H1 (cell line): Measurements from ENCODE around the gene OBSCN. TPM values are rescaled to one million over a fixed set of nuclear protein-coding genes. Genes with fewer than 3 reads are reported as not detected.

Experiments used
- CTCF ChIA-PET: fragments of 300-600 bp; sonication (Branson Sonifier 250); formaldehyde crosslinking; loops from one replicate; lab custom pipeline; 2021; ENCODE audit not compliant: partially characterized antibody; lab: Charles Lee
- POLR2A ChIA-PET: fragments of 300-600 bp; sonication (Branson Sonifier 250); formaldehyde crosslinking; loops from one replicate; lab custom pipeline; 2021; ENCODE audit warnings: inconsistent platforms; ENCODE audit not compliant: partially characterized antibody; lab: Charles Lee
- DNase-seq, 2 experiments: peaks; one replicate each; pipeline versions ENCODE4 v3.0.0 to v3.0.0-alpha.2; 2010 to 2022; ENCODE audit warnings: low spot score in 2 of 2, low read depth in 1 of 2, mixed read lengths in 1 of 2
- FAIRE-seq: peaks from 2 replicates; lab custom pipeline; 2011; peaks lifted over from hg19 to GRCh38; lab: Jason Lieb, UNC
- H2AFZ ChIP-seq: 2 replicates; pipeline ENCODE4 v1.8.1; 2012; ENCODE audit warnings: low read length, inconsistent platforms
- H2AK5ac ChIP-seq: 2 replicates; pipeline ENCODE4 v1.6.1; 2013; ENCODE audit warnings: low read depth, low read length
- H2BK120ac ChIP-seq: replicated peaks from 2 replicates; pipeline ENCODE3; 2013; ENCODE audit warnings: low read depth, low read length, inconsistent platforms
- H2BK12ac ChIP-seq: 2 replicates; pipeline ENCODE4 v1.6.1; 2013; ENCODE audit warnings: low read depth, low read length
- H2BK15ac ChIP-seq: 2 replicates; pipeline ENCODE4 v1.6.1; 2013; ENCODE audit warnings: low read length
- H2BK20ac ChIP-seq: 2 replicates; pipeline ENCODE4 v1.6.1; 2013; ENCODE audit warnings: low read length
- H2BK5ac ChIP-seq: 2 replicates; pipeline ENCODE4 v1.6.1; 2013; ENCODE audit warnings: low read depth, low read length
- H3K14ac ChIP-seq: 2 replicates; pipeline ENCODE4 v1.6.1; 2013; ENCODE audit warnings: inconsistent platforms; ENCODE audit not compliant: insufficient read length
- H3K18ac ChIP-seq: 2 replicates; pipeline ENCODE4 v1.6.1; 2013; ENCODE audit warnings: low read length; ENCODE audit errors: extremely low read depth
- H3K23ac ChIP-seq: 2 replicates; pipeline ENCODE4 v1.6.1; 2013; ENCODE audit warnings: inconsistent platforms; ENCODE audit not compliant: insufficient read length
- H3K23me2 ChIP-seq: 2 replicates; pipeline ENCODE4 v1.6.1; 2013; ENCODE audit warnings: low read depth, low read length
- H3K27ac ChIP-seq: 2 replicates; pipeline ENCODE4 v1.6.1; 2011; ENCODE audit warnings: low read depth, low read length, inconsistent platforms
- H3K27me3 ChIP-seq, 4 experiments: replicated peaks in 1 of 4; 1 replicate in 1 of 4; 2 replicates in 3 of 4; pipeline versions ENCODE4 v1.6.1 to v1.8.1; 2011 to 2013; ENCODE audit warnings: low read length in 3 of 4, mild to moderate bottlenecking in 3 of 4, inconsistent platforms in 2 of 4, mixed read lengths in 2 of 4, moderate library complexity in 1 of 4; ENCODE audit not compliant: control insufficient read depth in 3 of 4, insufficient read depth in 3 of 4; ENCODE audit errors: extremely low read depth in 1 of 4
- H3K36me3 ChIP-seq, 4 experiments: 2 replicates each; pipeline versions ENCODE4 v1.6.1 to v1.8.1; 2011 to 2013; ENCODE audit warnings: mild to moderate bottlenecking in 4 of 4, low read length in 3 of 4, moderate library complexity in 2 of 4, control low read depth in 1 of 4, inconsistent platforms in 1 of 4; ENCODE audit not compliant: insufficient read depth in 4 of 4, control insufficient read depth in 2 of 4
- H3K4ac ChIP-seq: replicated peaks from 2 replicates; pipeline ENCODE3; 2013; ENCODE audit warnings: low read length, low read depth, mixed read lengths, inconsistent platforms; ENCODE audit not compliant: insufficient read length
- H3K4me1 ChIP-seq, 4 experiments: replicated peaks in 1 of 4; 1 replicate in 1 of 4; 2 replicates in 3 of 4; pipeline versions ENCODE4 v1.6.1 to v1.8.1; 2011 to 2013; ENCODE audit warnings: low read length in 3 of 4, inconsistent platforms in 2 of 4, mixed read lengths in 1 of 4; ENCODE audit not compliant: insufficient read depth in 4 of 4, control insufficient read depth in 3 of 4
- H3K4me2 ChIP-seq, 2 experiments: 2 replicates each; pipeline versions ENCODE4 v1.6.1 to v1.8.1; 2011 to 2013; ENCODE audit warnings: low read depth in 2 of 2, low read length in 2 of 2, control low read depth in 1 of 2, inconsistent platforms in 1 of 2, mild to moderate bottlenecking in 1 of 2; ENCODE audit not compliant: insufficient read depth in 1 of 2
- H3K4me3 ChIP-seq, 4 experiments: fragments of 200-600, 300-600 bp in 1 of 4; sonication (generic), shearing (Covaris generic), sonication (Bioruptor Twin) in 1 of 4; 2 replicates each; pipeline versions ENCODE4 v1.5.1 to v1.8.1; 2011 to 2016; ENCODE audit warnings: low read length in 4 of 4, low read depth in 3 of 4, control low read depth in 2 of 4, inconsistent platforms in 2 of 4, mild to moderate bottlenecking in 2 of 4, mixed read lengths in 1 of 4, moderate library complexity in 1 of 4; ENCODE audit not compliant: insufficient read depth in 2 of 4; ENCODE audit errors: extremely low read depth in 1 of 4
- H3K56ac ChIP-seq: replicated peaks from 2 replicates; pipeline ENCODE3; 2013; ENCODE audit warnings: low read depth, mild to moderate bottlenecking, mixed read lengths, low read length, inconsistent platforms; ENCODE audit not compliant: insufficient read length
- H3K79me1 ChIP-seq: 2 replicates; pipeline ENCODE4 v1.6.1; 2013; ENCODE audit warnings: low read depth, low read length, control low read depth
- H3K79me2 ChIP-seq, 2 experiments: 2 replicates each; pipeline versions ENCODE4 v1.6.1 to v1.8.1; 2012 to 2013; ENCODE audit warnings: low read length in 2 of 2, mild to moderate bottlenecking in 2 of 2, inconsistent platforms in 1 of 2; ENCODE audit not compliant: insufficient read depth in 2 of 2, control insufficient read depth in 1 of 2
- H3K9ac ChIP-seq, 4 experiments: replicated peaks in 1 of 4; 1 replicate in 1 of 4; 2 replicates in 3 of 4; pipeline versions ENCODE4 v1.6.1 to v1.8.1; 2011 to 2013; ENCODE audit warnings: low read depth in 3 of 4, low read length in 3 of 4, control low read depth in 2 of 4, mild to moderate bottlenecking in 2 of 4, moderate library complexity in 2 of 4, inconsistent platforms in 1 of 4; ENCODE audit errors: extremely low read depth in 1 of 4
- H3K9me3 ChIP-seq, 2 experiments: 2 replicates each; pipeline versions ENCODE4 v1.6.1 to v1.8.1; 2012 to 2013; ENCODE audit warnings: mild to moderate bottlenecking in 2 of 2, moderate library complexity in 2 of 2, control low read depth in 1 of 2, inconsistent platforms in 1 of 2, low read depth in 1 of 2, low read length in 1 of 2, mixed read lengths in 1 of 2; ENCODE audit not compliant: insufficient read depth in 2 of 2
- H4K20me1 ChIP-seq, 2 experiments: replicated peaks in 1 of 2; 2 replicates each; pipeline versions ENCODE3 to v1.8.1; 2011 to 2013; ENCODE audit warnings: inconsistent platforms in 2 of 2, low read length in 2 of 2, mild to moderate bottlenecking in 1 of 2; ENCODE audit not compliant: insufficient read depth in 2 of 2, control insufficient read depth in 1 of 2
- H4K5ac ChIP-seq: 2 replicates; pipeline ENCODE4 v1.6.1; 2013; ENCODE audit warnings: low read length, low read depth, mixed read lengths, inconsistent platforms; ENCODE audit not compliant: insufficient read length
- H4K8ac ChIP-seq: 2 replicates; pipeline ENCODE4 v1.8.0; 2013; ENCODE audit warnings: mild to moderate bottlenecking, moderate library complexity, low read length, inconsistent platforms; ENCODE audit not compliant: insufficient read depth; ENCODE audit errors: extremely low read depth
- H4K91ac ChIP-seq: replicated peaks from 2 replicates; pipeline ENCODE3; 2013; ENCODE audit warnings: low read length, mixed read lengths, inconsistent platforms; ENCODE audit not compliant: insufficient read length
- CHD1 ChIP-seq: IDR thresholded peaks from 2 replicates; pipeline ENCODE4 v1.6.1; 2012; ENCODE audit warnings: low read depth, low read length, improper control_type of control experiment
- EZH2 ChIP-seq: fragments of 200-600 bp; sonication (generic); IDR thresholded peaks from 2 replicates; pipeline ENCODE4 v1.7.1; 2012; ENCODE audit warnings: low read depth, mild to moderate bottlenecking, moderate library complexity, low read length, inconsistent platforms; ENCODE audit not compliant: severe bottlenecking
- GTF2F1 ChIP-seq: IDR thresholded peaks from 2 replicates; pipeline ENCODE4 v1.6.1; 2012; ENCODE audit warnings: low read depth, low read length, improper control_type of control experiment, borderline replicate concordance
- HDAC6 ChIP-seq: IDR thresholded peaks from one replicate; pipeline ENCODE4 v1.7.1; 2012; ENCODE audit warnings: low read depth, mild to moderate bottlenecking, inconsistent platforms, low read length, moderate library complexity
- MAFK ChIP-seq: IDR thresholded peaks from 2 replicates; pipeline ENCODE4 v1.6.1; 2012; ENCODE audit warnings: low read depth, mild to moderate bottlenecking, improper control_type of control experiment, low read length
- RFX5 ChIP-seq: IDR thresholded peaks from 2 replicates; pipeline ENCODE4 v1.6.1; 2011; ENCODE audit warnings: low read depth, low read length, improper control_type of control experiment, borderline replicate concordance
- SP4 ChIP-seq: IDR thresholded peaks from 2 replicates; pipeline ENCODE4 v1.6.1; 2012; ENCODE audit warnings: low read length, inconsistent platforms
- WGBS, 2 experiments: shearing (Covaris generic) in 1 of 2; methylation state at CpG; one replicate each; pipeline versions ENCODE4 v1.1.6 to v1.1.7; 2013 to 2015; ENCODE audit warnings: low lambda C conversion rate in 2 of 2, mixed read lengths in 2 of 2, inconsistent platforms in 1 of 2, low coverage in 1 of 2, missing lambda C conversion rate in 1 of 2; ENCODE audit not compliant: insufficient replicate concordance in 2 of 2, insufficient coverage in 1 of 2, insufficient read length in 1 of 2; ENCODE audit errors: extremely low coverage in 1 of 2, missing lambda C conversion rate in 1 of 2; 5-methylcytosine and 5-hydroxymethylcytosine counted together
- polyA plus RNA-seq, 7 experiments: library from polyadenylated mRNA; depleted of rRNA in 3 of 7; stranded (reverse) in 5 of 7; unstranded in 2 of 7; fragments of >200 nt in 5 of 7; fragments of 200-250 nt in 2 of 7; gene quantifications; 1 replicate in 5 of 7; 2 replicates in 1 of 7; 4 replicates in 1 of 7; pipeline versions ENCODE4 v1.2.1 to v1.2.3, GENCODE V29; 2011 to 2013; ENCODE audit warnings: missing spikeins in 2 of 7, mixed read lengths in 2 of 7
- total RNA-seq: library from RNA; stranded (reverse); fragmentation: NEBNext Ultra II Directional; extraction: Animal tissue kit (Norgen Biotek cat#: 25700); gene quantifications from 2 replicates; pipeline ENCODE4 v1.2.1, GENCODE V29; 2021

OBSCN gene
- total and polyA plus RNA-seq, 2 of the 8 experiments (the other 6 are each of a cell fraction or from before 2014, with no cell fraction given), result 7.5 to 28.4 TPM

DNA sequence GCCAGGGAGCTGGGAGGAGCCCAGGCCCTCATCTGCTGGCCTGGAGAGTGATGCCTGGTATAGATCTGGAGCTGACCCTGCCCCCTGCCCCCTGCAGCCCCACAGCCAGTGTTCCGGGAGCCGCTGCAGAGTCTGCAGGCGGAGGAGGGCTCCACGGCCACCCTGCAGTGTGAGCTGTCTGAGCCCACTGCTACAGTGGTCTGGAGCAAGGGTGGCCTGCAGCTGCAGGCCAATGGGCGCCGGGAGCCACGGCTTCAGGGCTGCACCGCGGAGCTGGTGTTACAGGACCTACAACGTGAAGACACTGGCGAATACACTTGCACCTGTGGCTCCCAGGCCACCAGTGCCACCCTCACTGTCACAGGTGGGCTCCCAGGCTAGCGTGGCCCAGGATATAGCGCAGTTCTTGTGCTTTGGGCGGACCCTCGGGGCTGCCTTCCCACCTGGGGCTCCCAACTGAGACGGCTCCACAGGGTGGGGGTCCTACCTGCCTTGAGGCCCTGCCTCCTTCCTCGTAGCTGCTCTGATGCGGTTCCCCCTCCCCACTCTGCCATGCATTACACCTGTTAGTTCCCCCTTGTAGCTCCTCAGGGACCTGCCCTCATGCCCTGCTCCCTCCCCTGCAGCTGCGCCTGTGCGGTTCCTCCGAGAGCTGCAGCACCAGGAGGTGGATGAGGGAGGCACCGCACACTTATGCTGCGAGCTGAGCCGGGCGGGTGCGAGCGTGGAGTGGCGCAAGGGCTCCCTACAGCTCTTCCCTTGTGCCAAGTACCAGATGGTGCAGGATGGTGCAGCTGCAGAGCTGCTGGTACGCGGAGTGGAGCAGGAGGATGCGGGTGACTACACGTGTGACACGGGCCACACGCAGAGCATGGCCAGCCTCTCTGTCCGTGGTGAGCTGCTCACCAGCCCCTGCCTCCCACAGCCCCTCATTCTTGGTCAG is 98.7 kb downstream of the OBSCN start:
- Histone ChIP-seq H2BK20ac (no peak overlapping the region), H3K23me2 (peaks cover 11% of the 10 kb centered on the region; the same call in 1 of the 2 replicates), H3K56ac (no peak overlapping the region), H4K8ac (0 out of 2 replicates have a peak overlapping the region, but pooled peaks have one; percentile 4), H3K27me3 (no peaks in the 10 kb centered on the region; a peak in 1 of 7 replicates), H3K23ac (no peak overlapping the region), H3K4me3 (no peak overlapping the region), H2AFZ (no peak overlapping the region), H2BK15ac (no peak overlapping the region), H3K4me1 (no peaks in the 10 kb centered on the region), H3K9me3 (peaks cover 21% of the 10 kb centered on the region in 2 experiments), H3K4me2 (no peak overlapping the region), H2AK5ac (no peak overlapping the region), H4K5ac (no peak overlapping the region), H2BK120ac (no peak overlapping the region), H2BK12ac (no peak overlapping the region), H4K91ac (no peak overlapping the region), H3K79me1 (no peaks in the 10 kb centered on the region), H3K18ac (no peak overlapping the region), H3K79me2 (no peaks in the 10 kb centered on the region), H3K27ac (no peak overlapping the region), H3K4ac (no peak overlapping the region), H3K36me3 (peaks cover 0 to 17% (median 0%) of the 10 kb centered on the region in 4 experiments; a peak in 5 of 8 replicates), H3K9ac (no peak overlapping the region), H4K20me1 (peaks cover 0 to 7% of the 10 kb centered on the region in 2 experiments), H2BK5ac (no peak overlapping the region), H3K14ac (no peak overlapping the region)
- DNase-seq (no peak), FAIRE-seq (no peak)
- ChIA-PET CTCF (interaction anchor here (0.7 to 1.5 kb wide), 5 partner anchors 8 to 69 kb away, joined by 3 to 4 read pairs (median 3); no protein-coding TSS in a partner anchor), POLR2A (interaction anchor here (1.4 to 1.7 kb wide), 4 partner anchors 10 to 31 kb away, joined by 3 to 6 read pairs (median 4); no protein-coding TSS in a partner anchor)
- TF ChIP-seq CHD1 (no peak), SP4 (no peak), GTF2F1 (no peak), MAFK (no peak), EZH2 (no peak), HDAC6 (no peak), RFX5 (no peak)
- WGBS, 2 experiments, result 89% methylated on average over 25 of the region's 35 CpGs; no CpG with 5 or more reads in 1 of the 2 experiments
